Measurements from ENCODE around the gene PALS2. TPM values are rescaled to one million over a fixed set of nuclear protein-coding genes. Genes with fewer than 3 reads are reported as not detected.

PALS2 gene
- total RNA-seq, 2 donors from 2014 or later = 8.2 to 9.0 TPM

DNA sequence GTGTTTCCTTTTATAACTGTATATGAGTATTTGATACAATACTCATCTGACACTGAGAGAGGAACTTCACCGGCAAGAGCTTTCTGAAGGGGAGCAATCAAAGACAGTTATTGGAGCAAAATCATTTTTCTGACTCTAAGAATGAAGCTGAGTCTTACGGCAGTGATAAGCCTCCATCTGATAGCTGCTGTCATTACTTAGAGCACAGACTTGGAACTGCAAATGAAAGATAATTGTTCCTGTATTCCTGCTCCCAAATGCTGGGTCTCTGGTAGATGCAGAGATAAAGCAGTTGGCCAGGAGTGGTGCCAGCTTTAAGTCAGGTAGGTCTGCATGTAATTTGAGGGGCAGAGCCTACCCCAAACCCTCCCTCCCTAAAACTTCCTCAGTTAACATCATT, 2.3 kb upstream of the PALS2 start:
- Histone ChIP-seq H3K4me1 (peaks cover 0 to 14% of the 10 kb centered on the region in 2 donors), H3K9me3 (no peaks in the 10 kb centered on the region), H3K36me3 (no peaks in the 10 kb centered on the region), H3K27ac (no peak overlapping the region), H3K4me3 (no peak overlapping the region), H3K27me3 (no peaks in the 10 kb centered on the region)
- TF ChIP-seq, protein P1, sequence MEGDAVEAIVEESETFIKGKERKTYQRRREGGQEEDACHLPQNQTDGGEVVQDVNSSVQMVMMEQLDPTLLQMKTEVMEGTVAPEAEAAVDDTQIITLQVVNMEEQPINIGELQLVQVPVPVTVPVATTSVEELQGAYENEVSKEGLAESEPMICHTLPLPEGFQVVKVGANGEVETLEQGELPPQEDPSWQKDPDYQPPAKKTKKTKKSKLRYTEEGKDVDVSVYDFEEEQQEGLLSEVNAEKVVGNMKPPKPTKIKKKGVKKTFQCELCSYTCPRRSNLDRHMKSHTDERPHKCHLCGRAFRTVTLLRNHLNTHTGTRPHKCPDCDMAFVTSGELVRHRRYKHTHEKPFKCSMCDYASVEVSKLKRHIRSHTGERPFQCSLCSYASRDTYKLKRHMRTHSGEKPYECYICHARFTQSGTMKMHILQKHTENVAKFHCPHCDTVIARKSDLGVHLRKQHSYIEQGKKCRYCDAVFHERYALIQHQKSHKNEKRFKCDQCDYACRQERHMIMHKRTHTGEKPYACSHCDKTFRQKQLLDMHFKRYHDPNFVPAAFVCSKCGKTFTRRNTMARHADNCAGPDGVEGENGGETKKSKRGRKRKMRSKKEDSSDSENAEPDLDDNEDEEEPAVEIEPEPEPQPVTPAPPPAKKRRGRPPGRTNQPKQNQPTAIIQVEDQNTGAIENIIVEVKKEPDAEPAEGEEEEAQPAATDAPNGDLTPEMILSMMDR (IDR thresholded peaks at IDR 0.05) = no peak
- DNase-seq (ENCODE audit: low spot score) = no peak

DNA sequence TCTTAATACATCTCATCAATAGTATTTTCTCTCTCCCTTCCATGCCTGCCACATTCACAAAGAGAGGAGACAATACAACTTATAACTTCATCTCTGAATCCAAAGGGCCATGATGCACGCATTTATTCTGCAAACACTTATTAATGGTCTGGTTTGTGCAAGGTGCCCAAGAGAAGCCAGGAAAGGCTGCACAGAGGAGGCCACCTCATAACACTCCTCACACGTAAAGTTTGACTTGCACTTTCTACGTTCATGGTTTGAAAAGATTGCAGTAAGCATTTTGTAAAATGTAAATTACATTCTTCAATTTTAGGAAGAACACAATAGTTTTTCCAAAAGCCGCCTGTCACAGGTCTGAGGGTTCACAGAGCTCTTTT, 1.2 kb upstream of the PALS2 start:
- peaks cover 0 to 14% of the 10 kb centered on the region in 2 donors for H3K4me1 ChIP-seq
- H3K4me3 ChIP-seq = peak overlapping the region in 1 of 2 donors; percentile 69
- H3K36me3 ChIP-seq = no peaks in the 10 kb centered on the region

DNA sequence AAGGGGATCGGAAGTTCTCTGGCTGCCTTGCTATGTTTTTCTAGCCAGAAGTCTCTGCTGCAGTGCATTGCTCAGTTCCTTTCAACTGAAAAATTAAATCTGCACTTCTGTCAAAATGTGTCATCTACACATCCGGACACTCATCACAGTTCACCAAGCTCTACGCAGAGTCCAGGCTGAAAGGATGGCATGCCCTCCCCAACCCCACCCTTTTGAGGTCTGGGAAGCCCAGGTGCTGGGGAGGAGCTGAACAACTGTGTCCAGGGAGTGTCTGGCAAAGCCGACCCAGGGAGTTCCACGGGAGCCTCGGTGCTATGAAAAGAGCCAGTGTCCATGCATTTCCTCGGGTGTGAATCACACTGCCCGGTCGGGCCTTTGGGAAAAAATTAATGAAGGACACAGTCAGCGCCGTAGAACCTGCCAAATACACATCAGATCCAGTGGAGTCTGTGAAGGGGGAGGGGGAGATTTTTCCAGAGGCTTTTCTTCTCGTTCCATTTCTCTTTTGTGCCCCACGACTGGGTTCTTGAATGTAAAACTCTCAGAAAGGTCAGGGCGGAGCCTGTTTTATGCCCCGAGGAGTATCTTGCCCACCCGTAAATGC, 757 bp upstream of the PALS2 start:
- H3K4me1 ChIP-seq = peaks cover 0 to 14% of the 10 kb centered on the region in 2 donors
- peak overlapping the region; percentile 69 to 71 for H3K4me3 ChIP-seq
- H3K36me3 ChIP-seq = no peaks in the 10 kb centered on the region
- TF ChIP-seq, protein P1 (IDR thresholded peaks at IDR 0.05) = no peak
- H3K27me3 ChIP-seq = no peaks in the 10 kb centered on the region
- peak overlapping the region; percentile 76 to 84 for H3K27ac ChIP-seq
- peak; percentile 75 for DNase-seq (ENCODE audit: low spot score)
- no peaks in the 10 kb centered on the region for H3K9me3 ChIP-seq

More for the DNA sequence above, 1.2 kb upstream of the PALS2 start:
- Histone ChIP-seq H3K27ac (no peak overlapping the region), H3K9me3 (no peaks in the 10 kb centered on the region), H3K27me3 (no peaks in the 10 kb centered on the region)
- TF ChIP-seq, protein P1 (IDR thresholded peaks at IDR 0.05) = no peak
- no peak for DNase-seq (ENCODE audit: low spot score)

DNA sequence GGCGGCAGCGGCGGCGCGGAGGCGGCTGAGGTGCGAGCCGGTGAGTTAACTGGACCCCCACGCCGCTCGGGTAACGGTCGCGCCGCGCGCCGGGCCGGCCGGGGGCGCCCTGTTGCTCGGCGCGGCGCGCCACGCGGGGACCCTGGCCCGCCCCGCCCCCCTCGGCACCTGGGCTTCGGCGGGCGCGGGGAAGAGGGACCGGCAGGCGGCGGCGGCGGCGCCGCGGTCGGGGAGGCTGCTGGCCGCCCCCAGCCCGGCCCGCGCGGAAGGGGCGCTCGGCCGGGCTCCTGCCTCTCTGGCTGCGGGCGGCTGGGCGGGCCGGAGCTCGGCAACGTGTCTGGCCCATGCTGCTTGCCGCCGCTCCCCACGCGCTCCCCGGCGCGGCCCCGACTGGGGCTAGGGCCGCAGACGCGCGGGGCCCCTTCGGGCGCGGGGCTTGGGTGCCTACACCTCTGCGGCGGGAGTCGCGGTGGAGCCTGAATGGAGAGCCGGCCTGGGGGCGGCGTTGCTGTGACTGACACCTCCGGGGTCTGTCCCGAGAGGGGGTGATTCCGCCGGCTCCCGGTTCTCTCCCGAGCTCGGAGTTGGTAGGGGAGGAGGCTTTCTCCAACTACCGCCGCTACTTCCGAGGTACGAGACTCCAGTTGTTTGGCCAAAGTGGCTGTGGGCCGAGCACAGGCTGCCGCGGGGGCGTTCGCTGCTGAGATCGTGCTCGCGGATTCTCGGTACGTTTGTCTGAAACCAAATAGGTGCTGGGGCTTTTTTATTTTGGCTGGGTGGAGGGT, 494 bp downstream of the PALS2 start:
- TF ChIP-seq, protein P1 (IDR thresholded peaks at IDR 0.05) = no peak
- H3K27ac ChIP-seq = peak overlapping the region; percentile 66 to 84
- H3K36me3 ChIP-seq = no peaks in the 10 kb centered on the region
- H3K9me3 ChIP-seq = no peaks in the 10 kb centered on the region
- peaks cover 0 to 14% of the 10 kb centered on the region in 2 donors for H3K4me1 ChIP-seq
- H3K27me3 ChIP-seq = no peaks in the 10 kb centered on the region
- H3K4me3 ChIP-seq = peak overlapping the region; percentile 69 to 71
- peak; percentile 60 for DNase-seq (ENCODE audit: low spot score)

DNA sequence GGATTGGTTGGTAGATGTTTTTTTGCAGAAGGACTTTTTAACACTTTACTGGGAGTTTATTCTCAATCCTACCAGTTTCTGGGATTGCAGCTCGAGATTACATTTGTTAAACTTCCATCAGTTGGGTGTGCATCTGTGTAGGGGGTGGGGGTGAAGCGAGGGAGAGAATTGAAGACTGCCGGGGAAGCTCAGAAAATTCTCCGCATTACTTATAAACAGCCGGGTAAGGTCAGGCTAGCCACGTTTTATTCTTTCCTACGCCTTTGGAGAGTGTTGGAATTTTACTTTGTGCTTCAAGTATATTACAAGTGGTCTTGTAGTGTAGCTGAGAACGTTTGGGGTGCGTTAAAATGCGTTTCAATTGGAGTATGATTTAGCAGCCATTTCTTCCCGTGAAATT, 1.1 kb downstream of the PALS2 start:
- peak overlapping the region; percentile 69 to 71 for H3K4me3 ChIP-seq
- H3K9me3 ChIP-seq = no peaks in the 10 kb centered on the region
- H3K27me3 ChIP-seq = no peaks in the 10 kb centered on the region
- peaks cover 0 to 14% of the 10 kb centered on the region in 2 donors for H3K4me1 ChIP-seq
- TF ChIP-seq, protein P1 (IDR thresholded peaks at IDR 0.05) = no peak
- no peaks in the 10 kb centered on the region for H3K36me3 ChIP-seq
- peak overlapping the region in 1 of 2 donors; percentile 66 for H3K27ac ChIP-seq
- no peak for DNase-seq (ENCODE audit: low spot score)

All from right atrium auricular region (tissue), 2 donors.